ENCODE measurements around the gene PPARA. TPM values are rescaled to one million over a fixed set of nuclear protein-coding genes. Genes with fewer than 3 reads are reported as not detected.
A peak's percentile ranks its signal among the peaks of the same experiment; 100 is the strongest.

PPARA gene
- polyA plus RNA-seq, 3 donors = 3.7 to 6.3 (median 4.9) TPM

DNA sequence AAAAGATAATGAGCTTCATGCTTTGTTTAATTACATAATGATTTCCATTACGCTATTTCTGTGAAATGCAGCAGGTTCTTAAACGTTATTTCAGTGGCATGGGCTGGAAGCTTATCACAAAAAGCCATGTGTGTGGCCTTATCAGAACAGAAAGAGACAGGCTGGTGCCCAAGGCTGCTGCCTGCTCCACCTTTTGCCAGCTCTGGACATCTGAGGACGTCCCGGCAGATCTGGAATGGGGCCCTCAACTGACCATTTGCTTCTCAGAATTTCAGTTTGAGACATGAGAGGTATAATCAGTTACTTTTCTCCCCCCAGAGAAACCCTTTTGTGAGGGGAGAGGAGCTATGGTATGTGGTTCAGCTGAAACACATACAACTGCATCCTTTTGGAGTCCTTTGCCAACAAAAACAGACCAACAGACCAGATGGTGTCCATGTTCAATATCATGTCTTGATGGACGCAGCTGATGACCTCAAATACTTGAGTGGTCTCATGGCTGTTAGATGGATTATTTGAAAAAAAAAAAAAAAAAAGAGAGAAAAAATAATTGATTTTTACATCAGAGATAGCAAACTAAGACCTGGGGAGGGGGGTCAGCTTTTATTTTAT, 91.2 kb downstream of the PPARA start:
- Mint-ChIP-seq H3K27ac (peak overlapping the region in 1 of 7 donors; percentile 73), H3K4me3 (no peak overlapping the region), H3K9me3 (peaks cover 0 to 3% (median 0%) of the 10 kb centered on the region in 7 donors), H3K4me1 (peaks cover 19% of the 10 kb centered on the region), H3K27me3 (ENCODE audit: low read depth in 3 of 3) (no peaks in the 10 kb centered on the region), H3K36me3 (peaks cover 43 to 48% of the 10 kb centered on the region in 2 donors)
- no peak overlapping the region for H3K4me2 ChIP-seq (replicated peaks; ENCODE audit: extremely low read depth, low read length, poor library complexity, severe bottlenecking)
- H3K4me3 ChIP-seq (replicated peaks in 1 of 3; ENCODE audit: low read depth in 2 of 3, low read length in 3 of 3) = no peak overlapping the region
- peaks cover 9 to 46% of the 10 kb centered on the region in 2 donors for H3K36me3 ChIP-seq (replicated peaks in 1 of 2; ENCODE audit: control insufficient read depth in 1 of 2, insufficient read depth in 2 of 2, low read length in 2 of 2)
- TF ChIP-seq, protein P1, sequence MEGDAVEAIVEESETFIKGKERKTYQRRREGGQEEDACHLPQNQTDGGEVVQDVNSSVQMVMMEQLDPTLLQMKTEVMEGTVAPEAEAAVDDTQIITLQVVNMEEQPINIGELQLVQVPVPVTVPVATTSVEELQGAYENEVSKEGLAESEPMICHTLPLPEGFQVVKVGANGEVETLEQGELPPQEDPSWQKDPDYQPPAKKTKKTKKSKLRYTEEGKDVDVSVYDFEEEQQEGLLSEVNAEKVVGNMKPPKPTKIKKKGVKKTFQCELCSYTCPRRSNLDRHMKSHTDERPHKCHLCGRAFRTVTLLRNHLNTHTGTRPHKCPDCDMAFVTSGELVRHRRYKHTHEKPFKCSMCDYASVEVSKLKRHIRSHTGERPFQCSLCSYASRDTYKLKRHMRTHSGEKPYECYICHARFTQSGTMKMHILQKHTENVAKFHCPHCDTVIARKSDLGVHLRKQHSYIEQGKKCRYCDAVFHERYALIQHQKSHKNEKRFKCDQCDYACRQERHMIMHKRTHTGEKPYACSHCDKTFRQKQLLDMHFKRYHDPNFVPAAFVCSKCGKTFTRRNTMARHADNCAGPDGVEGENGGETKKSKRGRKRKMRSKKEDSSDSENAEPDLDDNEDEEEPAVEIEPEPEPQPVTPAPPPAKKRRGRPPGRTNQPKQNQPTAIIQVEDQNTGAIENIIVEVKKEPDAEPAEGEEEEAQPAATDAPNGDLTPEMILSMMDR (IDR thresholded peaks at IDR 0.05) = no peak
- no peaks in the 10 kb centered on the region for H3K9me3 ChIP-seq (replicated peaks in 1 of 2; ENCODE audit: control insufficient read depth in 1 of 2, insufficient read depth in 1 of 2, low read length in 2 of 2)
- WGBS (ENCODE audit: insufficient coverage) = 79% methylated on average over 2 of the region's 5 CpGs
- no peaks in the 10 kb centered on the region for H3K79me2 ChIP-seq (ENCODE audit: insufficient read depth, low read length)
- no peak overlapping the region for H3K9ac ChIP-seq (ENCODE audit: insufficient read depth, low read length, poor library complexity, severe bottlenecking)
- H2AFZ ChIP-seq (ENCODE audit: insufficient read depth, low read depth, low read length, poor library complexity, severe bottlenecking) = no peak overlapping the region
- H3K27me3 ChIP-seq (ENCODE audit: control insufficient read depth in 2 of 2, insufficient read depth in 2 of 2, low read length in 2 of 2) = no peaks in the 10 kb centered on the region
- no peak overlapping the region for H3K27ac ChIP-seq (ENCODE audit: low read depth in 1 of 2, low read length in 2 of 2)
- no peak for DNase-seq
- intact Hi-C loops (cut with micrococcal nuclease) = no loop called here
- H4K20me1 ChIP-seq (ENCODE audit: insufficient read depth, low read length) = no peaks in the 10 kb centered on the region
- peaks cover 21 to 25% of the 10 kb centered on the region in 2 donors for H3K4me1 ChIP-seq (ENCODE audit: control insufficient read depth in 1 of 2, insufficient read depth in 2 of 2, low read length in 2 of 2)

DNA sequence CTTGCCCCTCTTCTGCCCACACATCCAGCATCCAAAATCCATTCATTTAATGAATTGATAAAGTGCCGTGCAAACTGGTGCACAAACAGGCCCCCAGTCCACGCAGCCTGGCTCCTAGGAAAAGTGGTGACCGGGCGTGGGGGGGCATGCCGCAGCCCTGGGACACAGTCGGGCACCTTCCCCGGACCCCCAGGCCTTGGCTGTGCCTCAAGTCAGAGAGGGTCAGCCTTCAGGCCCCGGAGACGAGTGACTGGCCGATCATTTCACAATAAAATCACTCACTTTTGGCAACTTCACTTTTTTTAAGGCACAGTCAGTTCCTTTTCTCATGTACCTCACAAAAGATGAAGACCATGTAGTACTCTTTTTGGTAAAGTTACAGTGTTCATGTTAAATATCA, 91.8 kb downstream of the PPARA start:
- Histone ChIP-seq H3K9ac (ENCODE audit: insufficient read depth, low read length, poor library complexity, severe bottlenecking) (no peak overlapping the region), H3K4me2 (replicated peaks; ENCODE audit: extremely low read depth, low read length, poor library complexity, severe bottlenecking) (no peak overlapping the region), H3K9me3 (replicated peaks in 1 of 2; ENCODE audit: control insufficient read depth in 1 of 2, insufficient read depth in 1 of 2, low read length in 2 of 2) (no peaks in the 10 kb centered on the region), H3K4me3 (replicated peaks in 1 of 3; ENCODE audit: low read depth in 2 of 3, low read length in 3 of 3) (no peak overlapping the region), H3K79me2 (ENCODE audit: insufficient read depth, low read length) (no peaks in the 10 kb centered on the region), H3K27me3 (ENCODE audit: control insufficient read depth in 2 of 2, insufficient read depth in 2 of 2, low read length in 2 of 2) (no peaks in the 10 kb centered on the region), H4K20me1 (ENCODE audit: insufficient read depth, low read length) (no peaks in the 10 kb centered on the region), H3K27ac (ENCODE audit: low read depth in 1 of 2, low read length in 2 of 2) (peak overlapping the region in 1 of 2 donors; percentile 60), H2AFZ (ENCODE audit: insufficient read depth, low read depth, low read length, poor library complexity, severe bottlenecking) (no peak overlapping the region), H3K4me1 (ENCODE audit: control insufficient read depth in 1 of 2, insufficient read depth in 2 of 2, low read length in 2 of 2) (peaks cover 21 to 25% of the 10 kb centered on the region in 2 donors), H3K36me3 (replicated peaks in 1 of 2; ENCODE audit: control insufficient read depth in 1 of 2, insufficient read depth in 2 of 2, low read length in 2 of 2) (peaks cover 9 to 40% of the 10 kb centered on the region in 2 donors)
- TF ChIP-seq, protein P1 (IDR thresholded peaks at IDR 0.05) = no peak
- peaks cover 19% of the 10 kb centered on the region for H3K4me1 Mint-ChIP-seq
- H3K27me3 Mint-ChIP-seq (ENCODE audit: low read depth in 3 of 3) = no peaks in the 10 kb centered on the region
- peak overlapping the region in 1 of 7 donors; percentile 74 for H3K27ac Mint-ChIP-seq
- WGBS (ENCODE audit: insufficient coverage) = 50% methylated on average over 9 of the region's 10 CpGs
- H3K4me3 Mint-ChIP-seq = peak overlapping the region in 1 of 2 donors; percentile 39
- intact Hi-C loops (cut with micrococcal nuclease) = no loop called here
- H3K36me3 Mint-ChIP-seq = peaks cover 38 to 45% of the 10 kb centered on the region in 2 donors
- peaks cover 0 to 3% (median 0%) of the 10 kb centered on the region in 7 donors for H3K9me3 Mint-ChIP-seq
- peak in 2 of 3 donors; percentile 17 to 18 for DNase-seq
